Kidney (tissue), 14 donors: ENCODE results near the gene MIDN. TPM values are rescaled to one million over a fixed set of nuclear protein-coding genes. Genes with fewer than 3 reads are reported as not detected.

Experiments used
- DNase-seq, 5 donors: peaks; one replicate each; pipeline ENCODE4 v3.0.0-alpha.2; 2013 to 2020
- FAIRE-seq: peaks from 2 replicates; lab custom pipeline; 2012; peaks lifted over from hg19 to GRCh38; lab: Jason Lieb, UNC
- H3K27ac ChIP-seq, 2 donors: one replicate each; pipeline ENCODE4 v1.7.0; 2013; ENCODE audit warnings: low read depth in 2 of 2, low read length in 2 of 2, inconsistent platforms in 1 of 2
- H3K27me3 ChIP-seq: one replicate; pipeline ENCODE4 v1.7.1; 2013; ENCODE audit warnings: low read length, inconsistent platforms; ENCODE audit not compliant: control insufficient read depth, insufficient read depth
- H3K36me3 ChIP-seq, 3 donors: one replicate each; pipeline versions ENCODE4 v1.7.0 to v1.7.1; 2013; ENCODE audit warnings: low read length in 3 of 3, control low read depth in 1 of 3, inconsistent platforms in 1 of 3; ENCODE audit not compliant: insufficient read depth in 3 of 3, control insufficient read depth in 2 of 3
- H3K4me1 ChIP-seq, 3 donors: one replicate each; pipeline versions ENCODE4 v1.7.0 to v1.7.1; 2013; ENCODE audit warnings: low read length in 3 of 3, inconsistent platforms in 1 of 3, low read depth in 1 of 3; ENCODE audit not compliant: control insufficient read depth in 2 of 3, insufficient read depth in 2 of 3
- H3K4me3 ChIP-seq, 3 donors: one replicate each; pipeline versions ENCODE4 v1.7.0 to v1.8.1; 2013; ENCODE audit warnings: low read length in 3 of 3, control low read depth in 1 of 3, inconsistent platforms in 1 of 3
- H3K9ac ChIP-seq, 3 donors: one replicate each; pipeline versions ENCODE4 v1.7.0 to v1.7.1; 2013; ENCODE audit warnings: low read length in 3 of 3, control low read depth in 1 of 3, inconsistent platforms in 1 of 3
- H3K9me3 ChIP-seq, 3 donors: one replicate each; pipeline versions ENCODE4 v1.7.0 to v1.7.1; 2013; ENCODE audit warnings: low read length in 3 of 3, control low read depth in 1 of 3, inconsistent platforms in 1 of 3; ENCODE audit not compliant: control insufficient read depth in 2 of 3, insufficient read depth in 1 of 3
- CTCF ChIP-seq: IDR thresholded peaks from 3 replicates; pipeline ENCODE4 v1.5.1; 2012; ENCODE audit warnings: mild to moderate bottlenecking, moderate library complexity, borderline replicate concordance; ENCODE audit not compliant: insufficient read depth; ENCODE audit errors: extremely low read depth
- intact Hi-C: fragments of 100-400 bp; cut with DNase I; formaldehyde crosslinking; loops from one replicate; pipeline ENCODE4 v1.11.1; 2022
- polyA plus RNA-seq: library from polyadenylated mRNA; stranded (reverse); fragments of 350-450 nt; fragmentation: Illumina TruSeq; extraction: RNeasy Lipid Tissue Mini Kit (QIAGEN cat#74804); gene quantifications from one replicate; pipeline ENCODE4 v1.2.3, GENCODE V29; 2014; ENCODE audit warnings: low read depth, low replicate concordance; ENCODE audit not compliant: insufficient read depth
- total RNA-seq: library from RNA; stranded (reverse); fragmentation: NEBNext Ultra II Directional; extraction: Animal tissue kit (Norgen Biotek cat#: 25700); gene quantifications from one replicate; pipeline ENCODE4 v1.2.1, GENCODE V29; 2021
- donor health status: control.
- donor health status: control.
- donor health status: control.
- donor health status: control.
- donor health status: control.
- donor health status: DM: yes; HTN: yes; CAD: no.
- donor health status: Normal renal cell carcinoma (clear cell type).

MIDN gene
- total and polyA plus RNA-seq, 2 donors from 2014 or later, result 21.3 to 205 TPM

- DNase-seq, result no peak
- no peaks in the 10 kb centered on the region for H3K27me3 ChIP-seq
- peak overlapping the region in 1 of 2 donors; percentile 17 for H3K27ac ChIP-seq
- intact Hi-C loops, result no loop called here
- peaks cover 0 to 3% (median 0%) of the 10 kb centered on the region in 3 donors for H3K36me3 ChIP-seq
- H3K4me1 ChIP-seq, result peaks cover 0 to 46% (median 16%) of the 10 kb centered on the region in 3 donors
- no peak overlapping the region for H3K4me3 ChIP-seq
- FAIRE-seq, result no peak
- no peak for TF ChIP-seq CTCF
- no peak overlapping the region for H3K9ac ChIP-seq
- no peaks in the 10 kb centered on the region for H3K9me3 ChIP-seq
These were observed 38.2 kb upstream of the MIDN start for GRCh38 chr19:1210227-1210538.

GRCh38 chr19:1211494-1212234 lies 36.7 kb upstream of the MIDN start:
- H3K4me1 ChIP-seq, result peaks cover 0 to 54% (median 22%) of the 10 kb centered on the region in 3 donors
- no peaks in the 10 kb centered on the region for H3K27me3 ChIP-seq
- intact Hi-C loops, result no loop called here
- no peak overlapping the region for H3K4me3 ChIP-seq
- no peaks in the 10 kb centered on the region for H3K9me3 ChIP-seq
- DNase-seq (peak; percentile 62 to 83 (median 67)), FAIRE-seq (no peak)
- TF ChIP-seq CTCF, result no peak
- peak overlapping the region in 1 of 3 donors; percentile 19 for H3K9ac ChIP-seq
- peaks cover 0 to 3% (median under 1%) of the 10 kb centered on the region in 3 donors for H3K36me3 ChIP-seq
- H3K27ac ChIP-seq, result no peak overlapping the region

- Histone ChIP-seq H3K4me1 (peaks cover 0 to 56% (median 26%) of the 10 kb centered on the region in 3 donors), H3K4me3 (no peak overlapping the region), H3K9ac (peak overlapping the region in 2 of 3 donors; percentile 22 to 53)
These were observed 34.7 kb upstream of the MIDN start for GRCh38 chr19:1213391-1214286.

More at GRCh38 chr19:1213391-1214286, 34.7 kb upstream of the MIDN start:
- no peak for TF ChIP-seq CTCF
- H3K9me3 ChIP-seq, result no peaks in the 10 kb centered on the region
- peaks cover 0 to 3% (median 3%) of the 10 kb centered on the region in 3 donors for H3K36me3 ChIP-seq
- no peak for FAIRE-seq
- H3K27ac ChIP-seq, result peak overlapping the region; percentile 86 to 90
- H3K27me3 ChIP-seq, result no peaks in the 10 kb centered on the region
- peak in 4 of 5 donors; percentile 54 to 87 (median 64) for DNase-seq
- intact Hi-C loops, result no loop called here
